DOHH2 (cell line): ENCODE results near the gene COX8A.

Experiments
- CTCF ChIP-seq: fragments of 200-600 bp; sonication (generic); IDR thresholded peaks from one replicate; pipeline ENCODE4 v1.5.1; 2014; ENCODE audit warnings: antibody characterized with exemption, mild to moderate bottlenecking, low read depth, low read length; ENCODE audit not compliant: poor library complexity, severe bottlenecking
- EZH2phosphoT487 ChIP-seq: fragments of 200-600 bp; sonication (generic); IDR thresholded peaks from 2 replicates; pipeline ENCODE4 v1.6.1; 2017; ENCODE audit warnings: borderline replicate concordance, mild to moderate bottlenecking, antibody characterized with exemption, low read length, moderate library complexity, mixed read lengths

DNA sequence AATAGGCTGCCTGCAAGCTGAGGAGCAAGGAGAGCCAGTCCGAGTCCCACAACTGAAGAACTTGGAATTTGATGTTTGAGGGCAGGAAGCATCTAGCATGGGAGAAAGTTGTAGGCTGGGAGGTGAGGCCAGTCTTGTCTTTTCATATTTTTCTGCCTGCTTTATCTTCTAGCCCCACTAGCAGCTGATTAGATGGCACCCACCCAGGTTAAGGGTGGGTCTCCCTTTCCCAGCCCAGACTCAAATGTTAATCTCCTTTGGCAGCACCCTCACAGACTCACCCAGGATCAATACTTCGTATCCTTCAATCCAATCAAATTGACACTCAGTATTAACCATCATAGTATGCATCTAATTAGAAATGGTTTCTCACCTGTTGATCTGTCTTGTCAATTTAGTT lies 5.0 kb upstream of the COX8A start:
- TF ChIP-seq CTCF (no peak), EZH2phosphoT487 (no peak)
